ENCODE data around the gene OSBPL3. TPM values are rescaled to one million over a fixed set of nuclear protein-coding genes. Genes with fewer than 3 reads are reported as not detected.
"Not testable (repeated sequence)": the region's sequence is repeated elsewhere in the genome, so short reads cannot be mapped to it uniquely, and the experiment has no call there.

The OSBPL3 gene
- total RNA-seq, 2 experiments from 2014 or later, result 44.6 to 45.7 TPM

- ATAC-seq (no peak), DNase-seq (no peak)
- no peaks in the 10 kb centered on the region for H3K27me3 Mint-ChIP-seq
- H3K4me3 Mint-ChIP-seq, result no peak overlapping the region
- ChIA-PET CTCF (interaction anchor here (0.7 to 6.3 kb wide), 3 partner anchors 13 to 294 kb away, joined by 3 to 39 read pairs (median 3); no protein-coding TSS in a partner anchor), POLR2A (no interaction called here)
- no peak for TF ChIP-seq CTCF (IDR thresholded peaks at IDR 0.05)
- no peak overlapping the region for H3K27ac Mint-ChIP-seq
- intact Hi-C loops (cut with micrococcal nuclease), result no loop called here
- peaks cover 9% of the 10 kb centered on the region for H3K4me1 Mint-ChIP-seq (ENCODE audit: low read depth)
- peaks cover 41% of the 10 kb centered on the region for H3K36me3 Mint-ChIP-seq (ENCODE audit: low read depth)
- no peaks in the 10 kb centered on the region for H3K9me3 Mint-ChIP-seq
These were observed 180.5 kb downstream of the OSBPL3 start for GRCh38 chr7:24799506-24799905.

DNA sequence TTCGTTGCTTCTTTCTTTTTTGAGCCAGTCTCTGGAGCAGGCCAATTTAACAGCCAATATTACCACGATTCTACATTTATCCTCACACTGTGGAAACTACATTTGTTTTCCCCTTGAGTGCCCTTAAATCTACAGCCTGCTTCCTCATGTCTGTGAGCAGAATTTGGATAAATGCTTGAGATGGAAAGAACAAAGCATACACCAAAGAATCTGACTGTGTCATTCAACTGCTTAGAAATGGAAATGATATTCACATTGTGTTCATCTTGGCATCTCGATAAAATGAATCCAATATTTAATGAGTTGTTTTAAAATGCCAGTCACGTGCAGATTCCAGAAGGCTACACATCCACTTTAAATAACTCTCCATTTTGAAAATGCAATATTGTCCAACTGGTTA is 181.7 kb downstream of the OSBPL3 start:
- H3K9me3 Mint-ChIP-seq, result no peaks in the 10 kb centered on the region
- no peak overlapping the region for H3K27ac Mint-ChIP-seq
- ChIA-PET CTCF (interaction anchor here (1.6 to 6.3 kb wide), 2 partner anchors 14 kb away, joined by 4 to 39 read pairs; no protein-coding TSS in a partner anchor), POLR2A (no interaction called here)
- intact Hi-C loops (cut with micrococcal nuclease), result no loop called here
- TF ChIP-seq CTCF (IDR thresholded peaks at IDR 0.05), result no peak
- H3K4me1 Mint-ChIP-seq (ENCODE audit: low read depth), result peaks cover 15% of the 10 kb centered on the region
- peaks cover 32% of the 10 kb centered on the region for H3K36me3 Mint-ChIP-seq (ENCODE audit: low read depth)
- H3K4me3 Mint-ChIP-seq, result no peak overlapping the region
- no peaks in the 10 kb centered on the region for H3K27me3 Mint-ChIP-seq
- ATAC-seq (no peak), DNase-seq (no peak)

DNA sequence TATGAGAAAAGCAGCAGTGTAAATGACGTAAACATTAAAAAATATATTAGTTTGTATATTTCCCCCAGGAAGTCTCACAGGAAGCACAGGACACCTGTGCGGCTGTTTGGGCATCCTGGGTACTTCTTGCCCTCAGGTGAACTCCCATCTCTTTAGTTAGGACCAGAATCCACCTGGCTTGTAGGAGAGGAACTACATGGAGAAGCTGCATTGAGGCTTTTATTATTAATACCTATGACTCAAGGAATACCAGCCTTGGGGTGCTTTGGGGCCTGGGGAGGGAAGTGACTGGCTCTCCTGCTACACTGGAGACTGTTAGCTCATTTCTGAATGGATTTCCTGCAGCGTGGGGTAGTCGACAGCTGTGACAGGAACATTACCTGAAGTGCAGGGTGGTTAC is 182.7 kb downstream of the OSBPL3 start:
- intact Hi-C loops (cut with micrococcal nuclease), result no loop called here
- no peak overlapping the region for H3K27ac Mint-ChIP-seq
- ChIA-PET POLR2A (no interaction called here), CTCF (interaction anchor here (0.8 to 1.6 kb wide), 3 partner anchors 10 to 24 kb away, joined by 3 to 4 read pairs (median 3); no protein-coding TSS in a partner anchor)
- DNase-seq, result no peak
- no peak for ATAC-seq
- no peak overlapping the region for H3K4me3 Mint-ChIP-seq
- H3K4me1 Mint-ChIP-seq (ENCODE audit: low read depth), result peaks cover 15% of the 10 kb centered on the region
- no peaks in the 10 kb centered on the region for H3K9me3 Mint-ChIP-seq
- H3K36me3 Mint-ChIP-seq (ENCODE audit: low read depth), result peaks cover 25% of the 10 kb centered on the region
- no peak for TF ChIP-seq CTCF (IDR thresholded peaks at IDR 0.05)
- no peaks in the 10 kb centered on the region for H3K27me3 Mint-ChIP-seq

- Mint-ChIP-seq H3K4me3 (no peak overlapping the region), H3K4me1 (ENCODE audit: low read depth) (peaks cover 12% of the 10 kb centered on the region), H3K27me3 (no peaks in the 10 kb centered on the region), H3K36me3 (ENCODE audit: low read depth) (peaks cover 8% of the 10 kb centered on the region), H3K27ac (no peak overlapping the region), H3K9me3 (no peaks in the 10 kb centered on the region)
- POLR2A ChIA-PET, result no interaction called here
- no peak for TF ChIP-seq CTCF (IDR thresholded peaks at IDR 0.05)
- ATAC-seq, result no peak
- CTCF ChIA-PET, result interaction anchor here (1.5 kb wide), 1 partner anchor 17 kb away, joined by 9 read pairs; no protein-coding TSS in a partner anchor
- no peak for DNase-seq
- intact Hi-C loops (cut with micrococcal nuclease), result no loop called here
These were observed 184.6 kb downstream of the OSBPL3 start for GRCh38 chr7:24795407-24795767.

GRCh38 chr7:24794751-24795406 is 185.1 kb downstream of the OSBPL3 start:
- POLR2A ChIA-PET; H3K9me3 Mint-ChIP-seq; H3K36me3 Mint-ChIP-seq (ENCODE audit: low read depth); H3K27me3 Mint-ChIP-seq; DNase-seq; intact Hi-C loops (cut with micrococcal nuclease); H3K4me3 Mint-ChIP-seq; ATAC-seq: not testable (repeated sequence)
- H3K4me1 Mint-ChIP-seq (ENCODE audit: low read depth), result peaks cover 12% of the 10 kb centered on the region
- peak overlapping the region; percentile 34 for H3K27ac Mint-ChIP-seq
- CTCF ChIA-PET, result interaction anchor here (1.5 kb wide), 1 partner anchor 18 kb away, joined by 9 read pairs; no protein-coding TSS in a partner anchor

All from activated CD8-positive, alpha-beta T cell treated with anti-CD3 and anti-CD28 coated beads for 36 hours (primary cell).